Esophagus muscularis mucosa (tissue), 4 donors: ENCODE results near the gene PROCA1. TPM values are rescaled to one million over a fixed set of nuclear protein-coding genes. Genes with fewer than 3 reads are reported as not detected.
A peak's percentile ranks its signal among the peaks of the same experiment; 100 is the strongest.

ENCODE experiments used
- DNase-seq: peaks from one replicate; pipeline ENCODE4 v3.0.0-alpha.2; 2017; ENCODE audit errors: extremely low spot score
- H3K27ac ChIP-seq, 4 donors: fragments of 200-600 bp; sonication (generic); replicated peaks in 1 of 4; 1 replicate in 3 of 4; 2 replicates in 1 of 4; pipeline ENCODE4 v1.5.1; 2016 to 2019; ENCODE audit warnings: mild to moderate bottlenecking in 1 of 4
- H3K27me3 ChIP-seq, 4 donors: fragments of 200-600 bp; sonication (generic); one replicate each; pipeline versions ENCODE4 v1.5.1 to v1.6.0; 2016 to 2019
- H3K36me3 ChIP-seq, 4 donors: fragments of 200-600 bp; sonication (generic); one replicate each; pipeline ENCODE4 v1.5.1; 2016 to 2019
- H3K4me1 ChIP-seq, 4 donors: fragments of 200-600 bp; sonication (generic); one replicate each; pipeline ENCODE4 v1.5.1; 2016 to 2019
- H3K4me3 ChIP-seq, 4 donors: fragments of 200-600 bp; sonication (generic); 1 replicate in 2 of 4; 2 replicates in 2 of 4; pipeline ENCODE4 v1.5.1; 2016 to 2019; ENCODE audit warnings: mild to moderate bottlenecking in 4 of 4, moderate library complexity in 1 of 4
- H3K9me3 ChIP-seq, 4 donors: fragments of 200-600 bp; sonication (generic); 1 replicate in 3 of 4; 2 replicates in 1 of 4; pipeline ENCODE4 v1.5.1; 2016 to 2019
- CTCF ChIP-seq, 3 experiments: fragments of 200-600 bp in 2 of 3; fragments of 450-650 bp in 1 of 3; sonication (generic) in 2 of 3; IDR thresholded peaks; one replicate each; pipeline ENCODE4 v1.5.1; 2017 to 2019; ENCODE audit warnings: antibody characterized with exemption in 3 of 3, mild to moderate bottlenecking in 2 of 3, moderate library complexity in 1 of 3
- EP300 ChIP-seq: sonication (generic); formaldehyde crosslinking; IDR thresholded peaks from one replicate; pipeline ENCODE4 v1.6.1; 2017; ENCODE audit warnings: antibody characterized with exemption
- POLR2A ChIP-seq: fragments of 450-650 bp; IDR thresholded peaks from one replicate; pipeline ENCODE4 v1.6.1; 2017; ENCODE audit warnings: antibody characterized with exemption, moderate library complexity, mild to moderate bottlenecking, low read depth
- POLR2AphosphoS5 ChIP-seq, 2 donors: sonication (generic); formaldehyde crosslinking; IDR thresholded peaks; one replicate each; pipeline ENCODE4 v1.6.1; 2017; ENCODE audit warnings: antibody characterized with exemption in 2 of 2
- WGBS: methylation state at CpG from one replicate; pipeline ENCODE4 v1.1.5; 2018; 5-methylcytosine and 5-hydroxymethylcytosine counted together
- intact Hi-C: fragments of 100-400 bp; cut with DNase I; formaldehyde crosslinking; loops from one replicate; pipeline ENCODE4 v1.15.1; 2023
- total RNA-seq, 4 donors: library from RNA; depleted of rRNA; stranded (reverse); fragments of >200 nt; gene quantifications; one replicate each; pipeline versions ENCODE4 v1.1.0 to v1.2.1, GENCODE V29; 2016

PROCA1 gene
- total RNA-seq, 4 donors from 2014 or later = 0.50 to 2.1 (median 0.85) TPM

- DNase-seq = no peak
- 92% methylated on average over 9 of the region's 10 CpGs for WGBS
- Histone ChIP-seq H3K36me3 (peaks cover 0 to 6% (median 0%) of the 10 kb centered on the region in 4 donors), H3K4me3 (no peak overlapping the region), H3K27me3 (no peaks in the 10 kb centered on the region), H3K4me1 (no peaks in the 10 kb centered on the region), H3K27ac (no peak overlapping the region), H3K9me3 (no peaks in the 10 kb centered on the region)
- intact Hi-C loops = no loop called here
- TF ChIP-seq EP300 (no peak), CTCF (IDR thresholded peaks at IDR 0.05) (no peak), POLR2A (no peak), POLR2AphosphoS5 (IDR thresholded peaks at IDR 0.05) (no peak)
These were observed 23.1 kb upstream of the PROCA1 start for GRCh38 chr17:28734712-28735241.

DNA sequence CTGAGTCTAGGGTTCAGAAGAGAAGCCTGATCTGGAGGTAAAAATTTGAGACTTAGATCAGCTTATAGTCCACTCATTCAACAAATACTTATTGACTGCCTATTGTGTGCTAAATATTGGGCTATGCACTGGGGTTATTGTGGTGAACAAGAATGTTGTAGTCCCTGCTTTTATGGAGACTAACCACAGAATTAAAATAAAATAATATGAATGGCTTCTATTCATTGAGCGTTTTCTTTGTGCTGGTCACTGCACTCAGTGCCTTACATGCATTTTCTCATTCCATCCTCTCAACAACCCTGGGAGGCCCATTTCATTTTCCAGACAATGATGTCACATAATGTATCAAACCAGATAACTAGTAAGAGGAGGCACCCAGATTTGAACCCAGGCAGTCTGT is 21.7 kb upstream of the PROCA1 start:
- TF ChIP-seq POLR2A (no peak), CTCF (IDR thresholded peaks at IDR 0.05) (no peak)

DNA sequence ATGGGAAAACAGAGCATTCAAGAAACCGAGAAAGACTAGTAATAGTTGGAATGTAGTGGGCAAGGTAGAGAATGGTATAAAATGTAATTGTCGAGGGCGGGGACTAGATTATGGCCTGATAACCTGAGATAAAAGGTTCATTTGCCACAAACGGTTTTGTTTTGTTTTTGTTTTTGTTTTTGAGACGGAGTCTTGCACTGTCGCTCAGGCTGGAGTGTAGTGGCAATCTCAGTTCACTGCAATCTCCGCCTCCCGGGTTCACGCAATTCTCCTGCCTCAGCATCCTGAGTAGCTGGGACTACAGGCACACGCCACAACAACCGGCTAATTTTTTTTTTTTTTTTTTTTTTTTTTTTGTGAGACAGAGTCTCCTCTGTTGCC is 18.3 kb upstream of the PROCA1 start:
- H3K27ac ChIP-seq = no peak overlapping the region
- H3K9me3 ChIP-seq = no peaks in the 10 kb centered on the region
- no peaks in the 10 kb centered on the region for H3K27me3 ChIP-seq
- H3K4me1 ChIP-seq = peaks cover 21 to 41% (median 38%) of the 10 kb centered on the region in 4 donors
- TF ChIP-seq EP300 (no peak), CTCF (IDR thresholded peaks at IDR 0.05) (no peak), POLR2AphosphoS5 (IDR thresholded peaks at IDR 0.05) (no peak), POLR2A (no peak)
- H3K36me3 ChIP-seq = peaks cover 0 to 7% (median under 1%) of the 10 kb centered on the region in 4 donors
- H3K4me3 ChIP-seq = no peak overlapping the region
- intact Hi-C loops = loop anchor here (2.0 kb wide), 1 partner anchor 13 kb away; no protein-coding TSS in a partner anchor
- 91% methylated on average over 11 of the region's 11 CpGs for WGBS
- no peak for DNase-seq

More for the DNA sequence above, 21.7 kb upstream of the PROCA1 start:
- no peaks in the 10 kb centered on the region for H3K9me3 ChIP-seq
- H3K27ac ChIP-seq = no peak overlapping the region
- peaks cover 0 to 9% (median 5%) of the 10 kb centered on the region in 4 donors for H3K4me1 ChIP-seq
- WGBS = 83% methylated on average over 1 of the region's 1 CpG
- peaks cover 0 to 6% (median 0%) of the 10 kb centered on the region in 4 donors for H3K36me3 ChIP-seq
- H3K4me3 ChIP-seq = no peak overlapping the region
- no peak for DNase-seq
- no peaks in the 10 kb centered on the region for H3K27me3 ChIP-seq
- intact Hi-C loops = no loop called here

GRCh38 chr17:28728364-28729200 is 16.9 kb upstream of the PROCA1 start, which contains the start of gene NEK8:
NEK8 (plus strand) TSS chr17:28728788; CDS start chr17:28728814, 26 bp downstream.
- Histone ChIP-seq H3K36me3 (peaks cover 9 to 15% (median 14%) of the 10 kb centered on the region in 4 donors), H3K4me1 (peaks cover 21 to 41% (median 40%) of the 10 kb centered on the region in 4 donors), H3K4me3 (peak within 1 kb of the TSS; percentile 72 to 98 (median 76)), H3K9me3 (no peaks in the 10 kb centered on the region), H3K27ac (peak within 1 kb of the TSS; percentile 95 to 98 (median 96)), H3K27me3 (no peaks in the 10 kb centered on the region)
- TF ChIP-seq CTCF (IDR thresholded peaks at IDR 0.05) (peak in 1 of 3 experiments; percentile 6), EP300 (no peak), POLR2AphosphoS5 (IDR thresholded peaks at IDR 0.05) (peak; percentile 64 to 91), POLR2A (peak; percentile 28)
- peak; percentile 99 for DNase-seq
- intact Hi-C loops = loop anchor here (2.0 kb wide), 1 partner anchor 14 kb away; no protein-coding TSS in a partner anchor
- under 1% methylated on average over 60 of the region's 64 CpGs for WGBS
